GM19438 (cell line): ENCODE results near the gene MARVELD2.
"Not testable (repeated sequence)": the region's sequence is repeated elsewhere in the genome, so short reads cannot be mapped to it uniquely, and the experiment has no call there.

ENCODE experiments used
- ATAC-seq: cut with Tn5 transposase; IDR thresholded peaks from one replicate; pipeline ENCODE4 v1.9.1; 2021; ENCODE audit warnings: low read depth; ENCODE audit not compliant: unreplicated experiment

MARVELD2 gene

GRCh38 chr5:69414885-69415583, at the start of gene MARVELD2:
Gene MARVELD2, plus strand, starts transcription at chr5:69415116. Its CDS starts 4,270 bp downstream, at chr5:69419386.
- ATAC-seq, result peak; percentile 78

GRCh38 chr5:69367697-69368279, 47.1 kb upstream of the MARVELD2 start:
- no peak for ATAC-seq

GRCh38 chr5:69368458-69369339, 46.2 kb upstream of the MARVELD2 start:
- peak; percentile 14 for ATAC-seq

GRCh38 chr5:69369340-69370121, 45.4 kb upstream of the MARVELD2 start, which contains the start of the genes AK6, RAD17 and TAF9:
Gene AK6, minus strand, starts transcription at chr5:69369520. Its CDS starts 30 bp downstream, at chr5:69369490.
Gene RAD17, plus strand, starts transcription at chr5:69369818. Its CDS starts 2,391 bp downstream, at chr5:69372209.
Gene TAF9, minus strand, starts transcription at chr5:69369520. Its CDS starts 3,783 bp downstream, at chr5:69365737.
- peak; percentile 90 for ATAC-seq

- not testable (repeated sequence) for ATAC-seq
Measured at GRCh38 chr5:69370335-69370734, 44.6 kb upstream of the MARVELD2 start.

- ATAC-seq, result no peak
Measured at GRCh38 chr5:69372394-69372793, 42.5 kb upstream of the MARVELD2 start.

- peak; percentile 65 for ATAC-seq
Measured at GRCh38 chr5:69374911-69375446, 39.9 kb upstream of the MARVELD2 start.

- no peak for ATAC-seq
Measured at GRCh38 chr5:69378376-69378775, 36.5 kb upstream of the MARVELD2 start.

GRCh38 chr5:69404659-69405330, 10.1 kb upstream of the MARVELD2 start:
- no peak for ATAC-seq

GRCh38 chr5:69415584-69415958, 655 bp downstream of the MARVELD2 start:
- ATAC-seq, result no peak

- ATAC-seq, result no peak
Measured at GRCh38 chr5:69416180-69416579, 1.3 kb downstream of the MARVELD2 start.

GRCh38 chr5:69416699-69417098, 1.8 kb downstream of the MARVELD2 start:
- no peak for ATAC-seq

- ATAC-seq, result no peak
Measured at GRCh38 chr5:69418554-69418953, 3.6 kb downstream of the MARVELD2 start.

- no peak for ATAC-seq
Measured at GRCh38 chr5:69431424-69432303, 16.7 kb downstream of the MARVELD2 start.

- ATAC-seq, result peak; percentile 66
Measured at GRCh38 chr5:69432412-69433206, 17.7 kb downstream of the MARVELD2 start.

- not testable (repeated sequence) for ATAC-seq
Measured at GRCh38 chr5:69435276-69435884, 20.5 kb downstream of the MARVELD2 start.

- ATAC-seq, result no peak
Measured at GRCh38 chr5:69444127-69444754, 29.3 kb downstream of the MARVELD2 start.
